NCI-H446 (cell line): ENCODE results near the gene MCTP1.
"Not testable (repeated sequence)": the region's sequence is repeated elsewhere in the genome, so short reads cannot be mapped to it uniquely, and the experiment has no call there.

Experiments used
- DNase-seq, 2 experiments: peaks; one replicate each; lab custom pipeline; 2025; lab: John Stamatoyannopoulos, UW

MCTP1 gene

GRCh38 chr5:95029569-95030366 lies 255.1 kb downstream of the MCTP1 start:
- no peak for DNase-seq

- no peak for DNase-seq
Measured at GRCh38 chr5:95027775-95028174, 257.1 kb downstream of the MCTP1 start.

- DNase-seq: no peak
Measured at GRCh38 chr5:95027151-95027721, 257.7 kb downstream of the MCTP1 start.

- DNase-seq: no peak
Measured at GRCh38 chr5:95026718-95027117, 258.2 kb downstream of the MCTP1 start.

GRCh38 chr5:95022967-95023695 lies 261.8 kb downstream of the MCTP1 start:
- no peak for DNase-seq

- no peak for DNase-seq
Measured at GRCh38 chr5:95020345-95020744, 264.5 kb downstream of the MCTP1 start.

GRCh38 chr5:95018946-95019345 lies 265.9 kb downstream of the MCTP1 start:
- no peak for DNase-seq

GRCh38 chr5:95018511-95018910 lies 266.4 kb downstream of the MCTP1 start:
- no peak for DNase-seq

- DNase-seq: no peak
Measured at GRCh38 chr5:95009812-95010211, 275.1 kb downstream of the MCTP1 start.

GRCh38 chr5:95007921-95008597 lies 276.8 kb downstream of the MCTP1 start:
- no peak for DNase-seq

GRCh38 chr5:95005811-95006210 lies 279.1 kb downstream of the MCTP1 start:
- no peak for DNase-seq

- DNase-seq: no peak
Measured at GRCh38 chr5:94998670-94999069, 286.2 kb downstream of the MCTP1 start.

- DNase-seq: not testable (repeated sequence)
Measured at GRCh38 chr5:94994537-94994936, 290.4 kb downstream of the MCTP1 start.

- peak in 1 of 2 experiments; percentile 55 for DNase-seq
Measured at GRCh38 chr5:94993491-94993890, 291.4 kb downstream of the MCTP1 start.

GRCh38 chr5:94992325-94992724 lies 292.6 kb downstream of the MCTP1 start:
- no peak for DNase-seq

GRCh38 chr5:94983861-94984535 lies 300.9 kb downstream of the MCTP1 start:
- no peak for DNase-seq

- DNase-seq: no peak
Measured at GRCh38 chr5:94977437-94977836, 307.5 kb downstream of the MCTP1 start.

- DNase-seq: no peak
Measured at GRCh38 chr5:94976853-94977252, 308.0 kb downstream of the MCTP1 start.

- no peak for DNase-seq
Measured at GRCh38 chr5:94972268-94972667, 312.6 kb downstream of the MCTP1 start.

- peak in 1 of 2 experiments; percentile 28 for DNase-seq
Measured at GRCh38 chr5:94969174-94969573, 315.7 kb downstream of the MCTP1 start.

GRCh38 chr5:94968507-94969095 lies 316.3 kb downstream of the MCTP1 start:
- DNase-seq: peak; percentile 58 to 73
